HepG2 (cell line): ENCODE data around the gene DHRS1. TPM values are rescaled to one million over a fixed set of nuclear protein-coding genes. Genes with fewer than 3 reads are reported as not detected.

ENCODE experiments used
- ATRX ChIP-seq: sonication (generic); formaldehyde crosslinking; IDR thresholded peaks from 2 replicates; pipeline ENCODE4 v1.4.0; 2020; ENCODE audit warnings: missing genetic modification reagents, borderline replicate concordance
- CC2D1A ChIP-seq: sonication (generic); formaldehyde crosslinking; IDR thresholded peaks from 2 replicates; pipeline ENCODE4 v1.8.1; 2023; ENCODE audit warnings: mild to moderate bottlenecking, missing genetic modification reagents
- FOXO1 ChIP-seq: sonication (generic); formaldehyde crosslinking; IDR thresholded peaks from 2 replicates; pipeline ENCODE4 v1.4.0; 2020; ENCODE audit warnings: missing genetic modification reagents
- GTF2F1 ChIP-seq: fragments of 150-350 bp; IDR thresholded peaks from 2 replicates; pipeline ENCODE4 v1.6.1; 2014; ENCODE audit warnings: low read length
- GTF3A ChIP-seq: sonication (generic); formaldehyde crosslinking; conservative IDR thresholded peaks from 2 replicates; pipeline ENCODE4 v1.4.0; 2020; ENCODE audit warnings: mild to moderate bottlenecking, missing genetic modification reagents
- HMG20B ChIP-seq: conservative IDR thresholded peaks from 2 replicates; pipeline ENCODE4 v1.6.1; 2016; ENCODE audit warnings: missing genetic modification reagents, missing compliant biosample characterization
- HOXA3 ChIP-seq: sonication (generic); formaldehyde crosslinking; IDR thresholded peaks from 2 replicates; pipeline ENCODE4 v1.5.0; 2020; ENCODE audit warnings: missing genetic modification reagents
- IKZF4 ChIP-seq: sonication (generic); formaldehyde crosslinking; IDR thresholded peaks from 2 replicates; pipeline ENCODE4 v1.5.1; 2020; ENCODE audit warnings: borderline replicate concordance, mild to moderate bottlenecking, low read depth, missing genetic modification reagents; ENCODE audit errors: not compliant biosample characterization
- MXD4 ChIP-seq: IDR thresholded peaks from 2 replicates; pipeline ENCODE4 v1.6.1; 2016; ENCODE audit warnings: mild to moderate bottlenecking, missing biosample characterization, missing genetic modification reagents
- ZNF20 ChIP-seq: sonication (generic); formaldehyde crosslinking; IDR thresholded peaks from 2 replicates; pipeline ENCODE4 v1.4.0; 2020; ENCODE audit warnings: mild to moderate bottlenecking, moderate library complexity, missing genetic modification reagents
- ZNF329 ChIP-seq: sonication (generic); formaldehyde crosslinking; IDR thresholded peaks from 2 replicates; pipeline ENCODE4 v1.9.0; 2021; ENCODE audit warnings: low read depth, mild to moderate bottlenecking, missing genetic modification reagents
- ZNF768 ChIP-seq: sonication (generic); formaldehyde crosslinking; IDR thresholded peaks from 2 replicates; pipeline ENCODE4 v1.4.0; 2020; ENCODE audit warnings: missing genetic modification reagents
- ZNF816 ChIP-seq: sonication (generic); formaldehyde crosslinking; IDR thresholded peaks from 2 replicates; pipeline ENCODE4 v1.8.0; 2022; ENCODE audit warnings: missing genetic modification reagents, mild to moderate bottlenecking, borderline replicate concordance
- polyA plus RNA-seq, 8 experiments: library from polyadenylated mRNA; depleted of rRNA in 3 of 8; stranded (reverse) in 7 of 8; unstranded in 1 of 8; fragments of >200 nt; fragmentation: Illumina TruSeq in 4 of 8; extraction: Trizol in 4 of 8; gene quantifications; 2 replicates each; pipeline versions ENCODE4 v1.2.1 to v1.2.3, GENCODE V29; 2011 to 2016; ENCODE audit warnings: low read depth in 4 of 8, missing spikeins in 1 of 8, mixed read lengths in 1 of 8; ENCODE audit not compliant: insufficient read depth in 1 of 8
- total RNA-seq, 5 experiments: library from RNA; depleted of rRNA; stranded (reverse); fragments of >200 nt; fragmentation: Illumina TruSeq; extraction: Trizol; gene quantifications; 2 replicates each; pipeline ENCODE4 v1.2.3, GENCODE V29; 2016; ENCODE audit warnings: low read depth in 1 of 5
- TF ChIP-seq, protein P1 (sequence below): sonication (generic); formaldehyde crosslinking; IDR thresholded peaks from 2 replicates; pipeline ENCODE4 v1.5.0; 2020; ENCODE audit warnings: mild to moderate bottlenecking, missing genetic modification reagents, borderline replicate concordance
- TF ChIP-seq, protein P2 (sequence below): sonication (generic); formaldehyde crosslinking; IDR thresholded peaks from 2 replicates; pipeline ENCODE4 v1.4.0; 2020; ENCODE audit warnings: mild to moderate bottlenecking, missing genetic modification reagents

The DHRS1 gene
- total and polyA plus RNA-seq, 2 of the 13 experiments (the other 11 are each of a cell fraction or from before 2014, with no cell fraction given) = 49.8 to 60.8 TPM

DNA sequence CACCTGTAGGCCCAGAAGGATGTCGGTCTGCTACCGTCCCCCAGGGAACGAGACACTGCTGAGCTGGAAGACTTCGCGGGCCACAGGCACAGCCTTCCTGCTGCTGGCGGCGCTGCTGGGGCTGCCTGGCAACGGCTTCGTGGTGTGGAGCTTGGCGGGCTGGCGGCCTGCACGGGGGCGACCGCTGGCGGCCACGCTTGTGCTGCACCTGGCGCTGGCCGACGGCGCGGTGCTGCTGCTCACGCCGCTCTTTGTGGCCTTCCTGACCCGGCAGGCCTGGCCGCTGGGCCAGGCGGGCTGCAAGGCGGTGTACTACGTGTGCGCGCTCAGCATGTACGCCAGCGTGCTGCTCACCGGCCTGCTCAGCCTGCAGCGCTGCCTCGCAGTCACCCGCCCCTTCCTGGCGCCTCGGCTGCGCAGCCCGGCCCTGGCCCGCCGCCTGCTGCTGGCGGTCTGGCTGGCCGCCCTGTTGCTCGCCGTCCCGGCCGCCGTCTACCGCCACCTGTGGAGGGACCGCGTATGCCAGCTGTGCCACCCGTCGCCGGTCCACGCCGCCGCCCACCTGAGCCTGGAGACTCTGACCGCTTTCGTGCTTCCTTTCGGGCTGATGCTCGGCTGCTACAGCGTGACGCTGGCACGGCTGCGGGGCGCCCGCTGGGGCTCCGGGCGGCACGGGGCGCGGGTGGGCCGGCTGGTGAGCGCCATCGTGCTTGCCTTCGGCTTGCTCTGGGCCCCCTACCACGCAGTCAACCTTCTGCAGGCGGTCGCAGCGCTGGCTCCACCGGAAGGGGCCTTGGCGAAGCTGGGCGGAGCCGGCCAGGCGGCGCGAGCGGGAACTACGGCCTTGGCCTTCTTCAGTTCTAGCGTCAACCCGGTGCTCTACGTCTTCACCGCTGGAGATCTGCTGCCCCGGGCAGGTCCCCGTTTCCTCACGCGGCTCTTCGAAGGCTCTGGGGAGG, 11.3 kb upstream of the DHRS1 start, which contains the start of gene LTB4R (continued):
- TF ChIP-seq, protein P1, sequence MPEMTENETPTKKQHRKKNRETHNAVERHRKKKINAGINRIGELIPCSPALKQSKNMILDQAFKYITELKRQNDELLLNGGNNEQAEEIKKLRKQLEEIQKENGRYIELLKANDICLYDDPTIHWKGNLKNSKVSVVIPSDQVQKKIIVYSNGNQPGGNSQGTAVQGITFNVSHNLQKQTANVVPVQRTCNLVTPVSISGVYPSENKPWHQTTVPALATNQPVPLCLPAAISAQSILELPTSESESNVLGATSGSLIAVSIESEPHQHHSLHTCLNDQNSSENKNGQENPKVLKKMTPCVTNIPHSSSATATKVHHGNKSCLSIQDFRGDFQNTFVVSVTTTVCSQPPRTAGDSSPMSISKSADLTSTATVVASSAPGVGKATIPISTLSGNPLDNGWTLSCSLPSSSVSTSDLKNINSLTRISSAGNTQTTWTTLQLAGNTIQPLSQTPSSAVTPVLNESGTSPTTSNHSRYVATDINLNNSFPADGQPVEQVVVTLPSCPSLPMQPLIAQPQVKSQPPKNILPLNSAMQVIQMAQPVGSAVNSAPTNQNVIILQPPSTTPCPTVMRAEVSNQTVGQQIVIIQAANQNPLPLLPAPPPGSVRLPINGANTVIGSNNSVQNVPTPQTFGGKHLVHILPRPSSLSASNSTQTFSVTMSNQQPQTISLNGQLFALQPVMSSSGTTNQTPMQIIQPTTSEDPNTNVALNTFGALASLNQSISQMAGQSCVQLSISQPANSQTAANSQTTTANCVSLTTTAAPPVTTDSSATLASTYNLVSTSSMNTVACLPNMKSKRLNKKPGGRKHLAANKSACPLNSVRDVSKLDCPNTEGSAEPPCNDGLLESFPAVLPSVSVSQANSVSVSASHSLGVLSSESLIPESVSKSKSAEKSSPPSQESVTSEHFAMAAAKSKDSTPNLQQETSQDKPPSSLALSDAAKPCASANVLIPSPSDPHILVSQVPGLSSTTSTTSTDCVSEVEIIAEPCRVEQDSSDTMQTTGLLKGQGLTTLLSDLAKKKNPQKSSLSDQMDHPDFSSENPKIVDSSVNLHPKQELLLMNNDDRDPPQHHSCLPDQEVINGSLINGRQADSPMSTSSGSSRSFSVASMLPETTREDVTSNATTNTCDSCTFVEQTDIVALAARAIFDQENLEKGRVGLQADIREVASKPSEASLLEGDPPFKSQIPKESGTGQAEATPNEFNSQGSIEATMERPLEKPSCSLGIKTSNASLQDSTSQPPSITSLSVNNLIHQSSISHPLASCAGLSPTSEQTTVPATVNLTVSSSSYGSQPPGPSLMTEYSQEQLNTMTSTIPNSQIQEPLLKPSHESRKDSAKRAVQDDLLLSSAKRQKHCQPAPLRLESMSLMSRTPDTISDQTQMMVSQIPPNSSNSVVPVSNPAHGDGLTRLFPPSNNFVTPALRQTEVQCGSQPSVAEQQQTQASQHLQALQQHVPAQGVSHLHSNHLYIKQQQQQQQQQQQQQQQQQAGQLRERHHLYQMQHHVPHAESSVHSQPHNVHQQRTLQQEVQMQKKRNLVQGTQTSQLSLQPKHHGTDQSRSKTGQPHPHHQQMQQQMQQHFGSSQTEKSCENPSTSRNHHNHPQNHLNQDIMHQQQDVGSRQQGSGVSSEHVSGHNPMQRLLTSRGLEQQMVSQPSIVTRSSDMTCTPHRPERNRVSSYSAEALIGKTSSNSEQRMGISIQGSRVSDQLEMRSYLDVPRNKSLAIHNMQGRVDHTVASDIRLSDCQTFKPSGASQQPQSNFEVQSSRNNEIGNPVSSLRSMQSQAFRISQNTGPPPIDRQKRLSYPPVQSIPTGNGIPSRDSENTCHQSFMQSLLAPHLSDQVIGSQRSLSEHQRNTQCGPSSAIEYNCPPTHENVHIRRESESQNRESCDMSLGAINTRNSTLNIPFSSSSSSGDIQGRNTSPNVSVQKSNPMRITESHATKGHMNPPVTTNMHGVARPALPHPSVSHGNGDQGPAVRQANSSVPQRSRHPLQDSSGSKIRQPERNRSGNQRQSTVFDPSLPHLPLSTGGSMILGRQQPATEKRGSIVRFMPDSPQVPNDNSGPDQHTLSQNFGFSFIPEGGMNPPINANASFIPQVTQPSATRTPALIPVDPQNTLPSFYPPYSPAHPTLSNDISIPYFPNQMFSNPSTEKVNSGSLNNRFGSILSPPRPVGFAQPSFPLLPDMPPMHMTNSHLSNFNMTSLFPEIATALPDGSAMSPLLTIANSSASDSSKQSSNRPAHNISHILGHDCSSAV (CRISPR knock-in tag) = no peak
- TF ChIP-seq ZNF768 = peak; percentile 34; the same call in 1 of the 2 replicates
- TF ChIP-seq FOXO1 (CRISPR knock-in tag) = no peak
- TF ChIP-seq HMG20B (CRISPR knock-in tag) = no peak
- peak; percentile 33 for TF ChIP-seq HOXA3 (CRISPR knock-in tag)
- TF ChIP-seq ZNF329 = 0 out of 2 replicates have a peak, but pooled peaks have one; percentile 49
- no peak for TF ChIP-seq CC2D1A (CRISPR knock-in tag)
- no peak for TF ChIP-seq MXD4 (CRISPR knock-in tag)
- no peak for TF ChIP-seq ZNF816
- TF ChIP-seq GTF2F1 = no peak
- no peak for TF ChIP-seq ZNF20 (CRISPR knock-in tag)
- no peak for TF ChIP-seq IKZF4 (CRISPR knock-in tag)
- TF ChIP-seq ATRX (CRISPR knock-in tag) = no peak
- TF ChIP-seq, protein P2, sequence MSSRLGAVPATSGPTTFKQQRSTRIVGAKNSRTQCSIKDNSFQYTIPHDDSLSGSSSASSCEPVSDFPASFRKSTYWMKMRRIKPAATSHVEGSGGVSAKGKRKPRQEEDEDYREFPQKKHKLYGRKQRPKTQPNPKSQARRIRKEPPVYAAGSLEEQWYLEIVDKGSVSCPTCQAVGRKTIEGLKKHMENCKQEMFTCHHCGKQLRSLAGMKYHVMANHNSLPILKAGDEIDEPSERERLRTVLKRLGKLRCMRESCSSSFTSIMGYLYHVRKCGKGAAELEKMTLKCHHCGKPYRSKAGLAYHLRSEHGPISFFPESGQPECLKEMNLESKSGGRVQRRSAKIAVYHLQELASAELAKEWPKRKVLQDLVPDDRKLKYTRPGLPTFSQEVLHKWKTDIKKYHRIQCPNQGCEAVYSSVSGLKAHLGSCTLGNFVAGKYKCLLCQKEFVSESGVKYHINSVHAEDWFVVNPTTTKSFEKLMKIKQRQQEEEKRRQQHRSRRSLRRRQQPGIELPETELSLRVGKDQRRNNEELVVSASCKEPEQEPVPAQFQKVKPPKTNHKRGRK (CRISPR knock-in tag) = no peak
- no peak for TF ChIP-seq GTF3A (CRISPR knock-in tag)
- TF ChIP-seq, all 625 proteins: peak for 18
